A549 (cell line): Measurements from ENCODE around the gene RPS4Y1. TPM values are rescaled to one million over a fixed set of nuclear protein-coding genes. Genes with fewer than 3 reads are reported as not detected.
"Not testable (repeated sequence)": the region's sequence is repeated elsewhere in the genome, so short reads cannot be mapped to it uniquely, and the experiment has no call there.

ENCODE experiments used
- ATAC-seq, 2 experiments: fragments of 200-7000 bp in 1 of 2; fragments of >200 bp in 1 of 2; cut with Nextera tagmentation in 1 of 2; cut with Tn5 transposase in 1 of 2; 3 replicates each; pipeline versions ENCODE4 v1.8.0 to v1.9.1; 2018 to 2020; ENCODE audit warnings: mild to moderate bottlenecking in 1 of 2, moderate library complexity in 1 of 2
- CTCF ChIA-PET: fragments of 300-600 bp; sonication (Branson Sonifier 250); formaldehyde crosslinking; extraction: SDS; loops from one replicate; lab custom pipeline; 2021; ENCODE audit warnings: antibody characterized with exemption, inconsistent platforms; lab: Yijun Ruan, JAX
- POLR2A ChIA-PET: fragments of 350-600 bp; formaldehyde crosslinking; extraction: SDS; loops from one replicate; lab custom pipeline; 2021; ENCODE audit warnings: antibody characterized with exemption, inconsistent platforms; lab: Yijun Ruan, JAX
- DNase-seq, 2 experiments: peaks; one replicate each; pipeline versions ENCODE4 v3.0.0 to v3.0.0-alpha.2; 2011 to 2016; ENCODE audit warnings: low read depth in 1 of 2, low spot score in 1 of 2
- FAIRE-seq: peaks from 2 replicates; lab custom pipeline; 2011; peaks lifted over from hg19 to GRCh38; lab: Jason Lieb, UNC
- H3K27ac ChIP-seq, 2 experiments: fragments of >200 bp; sonication (Bioruptor Twin); formaldehyde crosslinking; 3 replicates each; pipeline ENCODE4 v1.5.1; 2016 to 2017
- H3K4me1 ChIP-seq: fragments of >200 bp; sonication (Bioruptor Twin); formaldehyde crosslinking; 3 replicates; pipeline ENCODE4 v1.6.1; 2016
- H3K4me2 ChIP-seq: fragments of >200 bp; sonication (Bioruptor Twin); formaldehyde crosslinking; 3 replicates; pipeline ENCODE4 v1.6.1; 2016
- H3K4me3 ChIP-seq: fragments of >200 bp; sonication (Bioruptor Twin); formaldehyde crosslinking; 3 replicates; pipeline ENCODE4 v1.5.1; 2016
- H3K9me3 ChIP-seq: fragments of >200 bp; sonication (Bioruptor Twin); formaldehyde crosslinking; 3 replicates; pipeline ENCODE4 v1.6.1; 2016
- CBX2 ChIP-seq: fragments of 200-600 bp; sonication (generic); IDR thresholded peaks from 2 replicates; pipeline ENCODE4 v1.6.1; 2016; ENCODE audit warnings: low read depth, mild to moderate bottlenecking, borderline replicate concordance
- CTCF ChIP-seq: fragments of >200 bp; sonication (Bioruptor Twin); formaldehyde crosslinking; IDR thresholded peaks from 3 replicates; pipeline ENCODE4 v1.5.1; 2016
- EP300 ChIP-seq, 2 experiments: fragments of >200 bp; sonication (Bioruptor Twin); formaldehyde crosslinking; IDR thresholded peaks; 2 replicates in 1 of 2; 3 replicates in 1 of 2; pipeline ENCODE4 v1.6.1; 2016 to 2017
- ESRRA ChIP-seq: fragments of 150-350 bp; IDR thresholded peaks from 2 replicates; pipeline ENCODE4 v1.6.1; 2014; ENCODE audit warnings: mild to moderate bottlenecking, low read length, borderline replicate concordance
- FOXS1 ChIP-seq: fragments of 250-450 bp; sonication (Bioruptor Pico); IDR thresholded peaks from 2 replicates; pipeline ENCODE4 v1.5.0; 2020; ENCODE audit warnings: mild to moderate bottlenecking, moderate library complexity
- HEYL ChIP-seq: fragments of 250-450 bp; sonication (Bioruptor Pico); IDR thresholded peaks from 2 replicates; pipeline ENCODE4 v1.8.0; 2021; ENCODE audit warnings: mild to moderate bottlenecking, moderate library complexity
- MAZ ChIP-seq: fragments of 150-350 bp; IDR thresholded peaks from 2 replicates; pipeline ENCODE4 v1.6.1; 2014; ENCODE audit warnings: antibody characterized with exemption, low read depth, low read length, borderline replicate concordance
- RAD21 ChIP-seq, 2 experiments: fragments of >200 bp in 1 of 2; sonication (Bioruptor Twin) in 1 of 2; formaldehyde crosslinking in 1 of 2; IDR thresholded peaks in 1 of 2; conservative IDR thresholded peaks in 1 of 2; 2 replicates in 1 of 2; 3 replicates in 1 of 2; pipeline ENCODE4 v1.6.1; 2012 to 2018; ENCODE audit warnings: inconsistent platforms in 1 of 2
- REST ChIP-seq: fragments of 200-600 bp; sonication (generic); IDR thresholded peaks from 2 replicates; pipeline ENCODE4 v1.6.1; 2016; ENCODE audit warnings: antibody characterized with exemption, mild to moderate bottlenecking, moderate library complexity
- whole genome bisulfite sequencing: methylation state at CpG from one replicate; pipeline ENCODE4 v1.1.6; 2017; ENCODE audit errors: missing lambda C conversion rate; 5-methylcytosine and 5-hydroxymethylcytosine counted together
- polyA plus RNA-seq, 4 experiments: library from polyadenylated mRNA; depleted of rRNA in 3 of 4; stranded (reverse); fragments of >200 nt; fragmentation: RNase III in 1 of 4; extraction: RNeasy Plus Mini Kit Qiagen cat#74134 plus additional on column Dnase treatment in 1 of 4; gene quantifications; 2 replicates in 3 of 4; 3 replicates in 1 of 4; pipeline ENCODE4 v1.2.3, GENCODE V29; 2011 to 2017

Gene RPS4Y1
- polyA plus RNA-seq, 2 of the 4 experiments (the other 2 are of a cell fraction), result 233 to 632 TPM

DNA sequence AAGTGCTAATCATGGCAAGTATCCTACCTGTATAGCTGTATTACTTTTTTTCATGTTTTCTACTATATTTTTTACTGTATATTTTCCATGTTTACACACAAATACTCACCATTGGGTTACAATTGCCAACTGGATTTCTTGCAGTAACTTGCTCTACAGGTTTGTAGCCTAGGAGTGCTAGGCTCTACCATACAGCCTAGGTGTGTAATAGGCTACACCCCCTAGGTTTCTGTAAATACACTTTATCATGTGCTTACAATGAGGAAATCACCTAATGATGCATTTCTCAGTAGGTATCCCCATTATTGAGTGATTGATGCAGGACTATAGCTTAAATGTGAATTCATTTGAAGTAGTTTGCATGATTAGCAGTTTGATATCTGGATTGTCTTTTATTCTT, 43.4 kb upstream of the RPS4Y1 start:
- H3K4me2 ChIP-seq, result no peak overlapping the region
- no peaks in the 10 kb centered on the region for H3K9me3 ChIP-seq
- POLR2A ChIA-PET, result no interaction called here
- ATAC-seq, result no peak
- H3K4me3 ChIP-seq, result no peak overlapping the region
- no peak for DNase-seq
- no peak for FAIRE-seq
- no peaks in the 10 kb centered on the region for H3K4me1 ChIP-seq
- CTCF ChIA-PET, result no interaction called here
- H3K27ac ChIP-seq, result no peak overlapping the region
- TF ChIP-seq CTCF (no peak), EP300 (IDR thresholded peaks at IDR 0.05) (no peak), HEYL (no peak), CBX2 (no peak), REST (no peak), MAZ (no peak), FOXS1 (CRISPR knock-in tag) (no peak)

- Histone ChIP-seq H3K9me3 (no peaks in the 10 kb centered on the region), H3K4me3 (no peak overlapping the region), H3K4me2 (no peak overlapping the region), H3K4me1 (no peaks in the 10 kb centered on the region), H3K27ac (no peak overlapping the region)
- FAIRE-seq, result no peak
- peak in 1 of 2 experiments; percentile 29 for DNase-seq
- CTCF ChIA-PET, result no interaction called here
- TF ChIP-seq ESRRA (no peak), CTCF (peak; percentile 26; the same call in 1 of the 3 replicates), RAD21 (conservative IDR thresholded peaks at IDR 0.05 in 1 of 2, IDR thresholded peaks at IDR 0.05 in 1 of 2) (peak; percentile 44 to 49; a peak in 4 of 5 replicates)
- no peak for ATAC-seq
- WGBS, result 0% methylated on average over 2 of the region's 2 CpGs
- POLR2A ChIA-PET, result no interaction called here
Observed at GRCh38 chrY:2800246-2800645, 41.2 kb upstream of the RPS4Y1 start.

GRCh38 chrY:2817146-2817896, 24.1 kb upstream of the RPS4Y1 start:
- H3K4me2 ChIP-seq, FAIRE-seq, H3K4me3 ChIP-seq, ATAC-seq, CTCF ChIA-PET, H3K4me1 ChIP-seq, DNase-seq, H3K9me3 ChIP-seq, POLR2A ChIA-PET, H3K27ac ChIP-seq: not testable (repeated sequence)
- WGBS, result 65% methylated on average over 9 of the region's 10 CpGs
